ENCODE data around the gene AKAP11. TPM values are rescaled to one million over a fixed set of nuclear protein-coding genes. Genes with fewer than 3 reads are reported as not detected.

AKAP11 gene
- total and polyA plus RNA-seq, 4 experiments from 2014 or later = 2.7 to 42.6 (median 22.3) TPM

Other genes starting within 250 kb of the AKAP11 start
- gene DGKH, start 223.5 kb upstream of the AKAP11 start, total RNA-seq = 10 to 100 TPM; 10.9 to 11.6 TPM
- 1 to 10 TPM; 2.1 to 2.4 TPM for gene DGKH, start 223.5 kb upstream of the AKAP11 start, polyA plus RNA-seq